ENCODE measurements around the gene RRP7A. TPM values are rescaled to one million over a fixed set of nuclear protein-coding genes. Genes with fewer than 3 reads are reported as not detected.

Gene RRP7A
- total RNA-seq, 1 donor from 2014 or later = 52.2 TPM

GRCh38 chr22:42475122-42475521 lies 44.5 kb downstream of the RRP7A start:
- H3K36me3 Mint-ChIP-seq = no peaks in the 10 kb centered on the region
- H3K9me3 Mint-ChIP-seq = no peaks in the 10 kb centered on the region
- peaks cover 1% of the 10 kb centered on the region for H3K4me1 Mint-ChIP-seq
- no peaks in the 10 kb centered on the region for H3K27me3 Mint-ChIP-seq (ENCODE audit: low read depth)
- no peak overlapping the region for H3K27ac Mint-ChIP-seq
- H3K4me3 Mint-ChIP-seq = no peak overlapping the region
- no peak for TF ChIP-seq CTCF (IDR thresholded peaks at IDR 0.05; ENCODE audit: unreplicated experiment)
- no peak for DNase-seq (ENCODE audit: low spot score in 2 of 2, unreplicated experiment in 2 of 2)

DNA sequence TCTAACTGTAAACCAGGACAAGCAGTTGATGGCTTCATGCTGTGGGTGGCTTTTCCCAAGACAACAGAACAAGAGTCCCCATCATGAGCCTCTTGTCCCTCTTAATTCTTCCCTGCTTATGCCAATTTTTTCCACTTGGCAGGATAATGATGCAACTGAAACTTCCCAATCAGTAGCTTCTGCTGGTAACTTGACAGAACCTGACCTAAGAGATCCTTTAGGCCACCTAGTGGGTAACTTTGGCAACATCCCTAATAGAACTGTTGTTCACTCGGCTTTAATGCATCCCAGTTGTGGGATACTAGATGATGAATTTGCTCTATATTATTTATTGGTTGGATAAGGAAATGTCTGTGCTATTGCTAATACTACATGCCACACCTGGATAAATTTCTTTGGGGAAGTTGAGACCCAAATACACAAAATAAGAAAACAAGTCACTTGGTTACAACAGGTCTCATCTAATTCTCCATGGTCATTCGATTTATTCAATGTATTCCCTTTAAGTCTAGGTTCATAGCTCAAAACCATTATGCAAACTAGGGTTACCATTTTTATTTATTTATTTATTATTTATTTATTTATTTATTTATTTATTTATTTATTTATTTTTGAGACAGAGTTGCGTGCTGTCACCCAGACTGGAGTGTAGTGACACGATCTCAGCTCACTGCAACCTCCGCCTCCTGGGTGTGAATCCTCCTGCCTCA lies 46.0 kb downstream of the RRP7A start:
- Mint-ChIP-seq H3K27ac (no peak overlapping the region), H3K4me3 (no peak overlapping the region), H3K27me3 (ENCODE audit: low read depth) (no peaks in the 10 kb centered on the region), H3K36me3 (no peaks in the 10 kb centered on the region), H3K4me1 (no peaks in the 10 kb centered on the region), H3K9me3 (no peaks in the 10 kb centered on the region)
- DNase-seq (ENCODE audit: low spot score in 2 of 2, unreplicated experiment in 2 of 2) = no peak
- peak; percentile 80 for TF ChIP-seq CTCF (IDR thresholded peaks at IDR 0.05; ENCODE audit: unreplicated experiment)

- H3K27ac Mint-ChIP-seq = no peak overlapping the region
- DNase-seq (ENCODE audit: low spot score in 2 of 2, unreplicated experiment in 2 of 2) = no peak
- no peaks in the 10 kb centered on the region for H3K27me3 Mint-ChIP-seq (ENCODE audit: low read depth)
- no peak for TF ChIP-seq CTCF (IDR thresholded peaks at IDR 0.05; ENCODE audit: unreplicated experiment)
- no peaks in the 10 kb centered on the region for H3K4me1 Mint-ChIP-seq
- H3K9me3 Mint-ChIP-seq = no peaks in the 10 kb centered on the region
- H3K36me3 Mint-ChIP-seq = no peaks in the 10 kb centered on the region
- no peak overlapping the region for H3K4me3 Mint-ChIP-seq
Measured at GRCh38 chr22:42472671-42473070, 46.9 kb downstream of the RRP7A start.

DNA sequence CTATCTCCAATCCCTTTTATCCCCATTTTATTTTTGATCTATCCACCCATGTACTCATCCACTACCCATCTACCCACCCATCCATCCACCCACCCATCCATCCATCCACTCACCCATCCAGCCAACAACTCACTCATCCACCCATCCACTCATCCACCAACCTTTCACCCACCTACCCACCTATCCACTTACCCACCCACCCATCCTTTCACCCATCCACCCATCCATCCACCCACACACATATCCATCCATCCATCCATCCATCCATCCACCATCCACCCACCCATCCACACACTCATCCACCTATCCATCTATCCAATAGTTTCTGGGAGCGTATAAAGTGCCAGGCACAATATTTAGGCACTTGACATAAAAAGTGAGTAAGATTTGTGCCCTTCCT lies 48.2 kb downstream of the RRP7A start:
- no peak for DNase-seq (ENCODE audit: low spot score in 2 of 2, unreplicated experiment in 2 of 2)
- Mint-ChIP-seq H3K36me3 (no peaks in the 10 kb centered on the region), H3K4me1 (no peaks in the 10 kb centered on the region), H3K27me3 (ENCODE audit: low read depth) (no peaks in the 10 kb centered on the region), H3K9me3 (no peaks in the 10 kb centered on the region), H3K4me3 (no peak overlapping the region), H3K27ac (no peak overlapping the region)
- no peak for TF ChIP-seq CTCF (IDR thresholded peaks at IDR 0.05; ENCODE audit: unreplicated experiment)

DNA sequence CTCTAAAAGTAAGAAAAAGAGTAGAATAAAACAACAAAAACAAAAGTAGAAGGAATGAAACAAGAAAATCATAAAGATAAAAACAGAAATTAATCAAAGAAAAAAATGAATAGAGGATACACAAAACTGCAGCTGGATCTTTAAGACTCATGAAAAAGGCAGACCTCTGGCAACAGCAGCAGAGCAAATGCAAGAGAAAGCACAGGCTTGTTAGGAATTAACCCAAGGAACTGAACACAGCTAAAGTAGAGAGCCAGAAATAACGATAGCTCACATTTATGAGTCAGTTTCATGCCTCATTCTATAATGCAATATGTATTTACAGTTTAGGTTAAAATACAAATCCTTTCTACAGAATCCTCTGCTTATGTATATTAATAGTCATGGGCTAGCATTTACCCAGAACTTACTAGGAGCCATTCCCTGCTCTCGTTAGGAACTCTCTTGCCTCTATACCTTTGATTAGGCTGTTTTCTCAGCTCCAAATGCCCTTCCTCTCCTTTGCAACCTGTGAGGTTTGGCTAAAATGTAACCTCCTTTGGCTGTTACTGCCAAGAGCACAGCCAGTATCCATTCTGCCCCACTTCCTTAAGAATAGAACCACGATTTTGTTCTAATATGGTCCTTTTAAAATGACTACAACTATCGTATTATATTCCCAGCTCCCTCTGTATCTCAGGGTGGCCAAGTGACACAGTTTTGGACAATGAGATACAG lies 49.1 kb downstream of the RRP7A start:
- DNase-seq (ENCODE audit: low spot score in 2 of 2, unreplicated experiment in 2 of 2) = no peak
- Mint-ChIP-seq H3K36me3 (no peaks in the 10 kb centered on the region), H3K4me1 (no peaks in the 10 kb centered on the region), H3K9me3 (no peaks in the 10 kb centered on the region), H3K4me3 (no peak overlapping the region), H3K27me3 (ENCODE audit: low read depth) (no peaks in the 10 kb centered on the region), H3K27ac (no peak overlapping the region)
- no peak for TF ChIP-seq CTCF (IDR thresholded peaks at IDR 0.05; ENCODE audit: unreplicated experiment)
